WTC11 (cell line): ENCODE results near the gene CCS. TPM values are rescaled to one million over a fixed set of nuclear protein-coding genes. Genes with fewer than 3 reads are reported as not detected.
A peak's percentile ranks its signal among the peaks of the same experiment; 100 is the strongest.

Experiments used
- EMX1 ChIP-seq: fragments of 250-450 bp; sonication (Bioruptor Pico); IDR thresholded peaks from 2 replicates; pipeline ENCODE4 v1.8.0; 2021; ENCODE audit warnings: mild to moderate bottlenecking
- GTF2I ChIP-seq: fragments of 250-450 bp; sonication (Bioruptor Pico); conservative IDR thresholded peaks from 2 replicates; pipeline ENCODE4 v1.4.0; 2021; ENCODE audit warnings: mild to moderate bottlenecking
- IRF2 ChIP-seq: sonication (generic); formaldehyde crosslinking; IDR thresholded peaks from 2 replicates; pipeline ENCODE4 v1.8.0; 2022; ENCODE audit warnings: low read depth, missing genetic modification reagents, borderline replicate concordance
- JUN ChIP-seq: sonication (generic); formaldehyde crosslinking; IDR thresholded peaks from 2 replicates; pipeline ENCODE4 v1.8.0; 2023; ENCODE audit warnings: mild to moderate bottlenecking, missing genetic modification reagents
- PRRX2 ChIP-seq: fragments of 250-450 bp; sonication (Bioruptor Pico); IDR thresholded peaks from 2 replicates; pipeline ENCODE4 v1.8.0; 2021; ENCODE audit warnings: mild to moderate bottlenecking
- RORB ChIP-seq: fragments of 250-450 bp; sonication (Bioruptor Pico); IDR thresholded peaks from 2 replicates; pipeline ENCODE4 v1.9.0; 2021; ENCODE audit warnings: mild to moderate bottlenecking
- SMAD4 ChIP-seq: sonication (generic); formaldehyde crosslinking; IDR thresholded peaks from 2 replicates; pipeline ENCODE4 v1.8.0; 2022; ENCODE audit warnings: mild to moderate bottlenecking, missing genetic modification reagents
- SOX15 ChIP-seq: fragments of 250-450 bp; sonication (Bioruptor Pico); IDR thresholded peaks from 2 replicates; pipeline ENCODE4 v1.9.0; 2021; ENCODE audit warnings: mild to moderate bottlenecking
- ZBTB21 ChIP-seq: sonication (generic); formaldehyde crosslinking; IDR thresholded peaks from 2 replicates; pipeline ENCODE4 v1.8.1; 2023; ENCODE audit warnings: mild to moderate bottlenecking, missing genetic modification reagents, borderline replicate concordance
- ZNF219 ChIP-seq: sonication (generic); formaldehyde crosslinking; IDR thresholded peaks from 2 replicates; pipeline ENCODE4 v1.8.0; 2023; ENCODE audit warnings: missing genetic modification reagents, mild to moderate bottlenecking, borderline replicate concordance
- total RNA-seq: library from RNA; stranded (reverse); gene quantifications from 3 replicates; pipeline ENCODE4 v1.2.3, GENCODE V29; 2021
- TF ChIP-seq, protein P1 (sequence below): sonication (generic); formaldehyde crosslinking; IDR thresholded peaks from 2 replicates; pipeline ENCODE4 v1.8.1; 2023; ENCODE audit warnings: mild to moderate bottlenecking, moderate library complexity, missing genetic modification reagents
- TF ChIP-seq, protein P2 (sequence below): fragments of 250-450 bp; sonication (Bioruptor Pico); conservative IDR thresholded peaks from 2 replicates; pipeline ENCODE4 v1.9.0; 2021; ENCODE audit warnings: mild to moderate bottlenecking
- TF ChIP-seq, protein P3 (sequence below): sonication (generic); formaldehyde crosslinking; IDR thresholded peaks from 2 replicates; pipeline ENCODE4 v1.8.0; 2023; ENCODE audit warnings: missing genetic modification reagents
- TF ChIP-seq, protein P4 (sequence below): fragments of 250-450 bp; sonication (Bioruptor Pico); IDR thresholded peaks from 2 replicates; pipeline ENCODE4 v1.8.0; 2021; ENCODE audit warnings: mild to moderate bottlenecking
- TF ChIP-seq, protein P5 (sequence below): fragments of 250-450 bp; sonication (Bioruptor Pico); IDR thresholded peaks from 2 replicates; pipeline ENCODE4 v1.9.0; 2021; ENCODE audit warnings: mild to moderate bottlenecking, borderline replicate concordance
- TF ChIP-seq, protein P6 (sequence below): sonication (generic); formaldehyde crosslinking; IDR thresholded peaks from 2 replicates; pipeline ENCODE4 v1.8.1; 2023; ENCODE audit warnings: mild to moderate bottlenecking, missing genetic modification reagents, borderline replicate concordance
- TF ChIP-seq, protein P7 (sequence below): sonication (generic); formaldehyde crosslinking; IDR thresholded peaks from 2 replicates; pipeline ENCODE4 v1.8.0; 2023; ENCODE audit warnings: mild to moderate bottlenecking, missing genetic modification reagents
- TF ChIP-seq, protein P8 (sequence below): fragments of 250-450 bp; sonication (Bioruptor Pico); IDR thresholded peaks from 2 replicates; pipeline ENCODE4 v1.9.0; 2021; ENCODE audit warnings: mild to moderate bottlenecking

CCS gene
- total RNA-seq, 1 experiment from 2014 or later: 35.9 TPM

DNA sequence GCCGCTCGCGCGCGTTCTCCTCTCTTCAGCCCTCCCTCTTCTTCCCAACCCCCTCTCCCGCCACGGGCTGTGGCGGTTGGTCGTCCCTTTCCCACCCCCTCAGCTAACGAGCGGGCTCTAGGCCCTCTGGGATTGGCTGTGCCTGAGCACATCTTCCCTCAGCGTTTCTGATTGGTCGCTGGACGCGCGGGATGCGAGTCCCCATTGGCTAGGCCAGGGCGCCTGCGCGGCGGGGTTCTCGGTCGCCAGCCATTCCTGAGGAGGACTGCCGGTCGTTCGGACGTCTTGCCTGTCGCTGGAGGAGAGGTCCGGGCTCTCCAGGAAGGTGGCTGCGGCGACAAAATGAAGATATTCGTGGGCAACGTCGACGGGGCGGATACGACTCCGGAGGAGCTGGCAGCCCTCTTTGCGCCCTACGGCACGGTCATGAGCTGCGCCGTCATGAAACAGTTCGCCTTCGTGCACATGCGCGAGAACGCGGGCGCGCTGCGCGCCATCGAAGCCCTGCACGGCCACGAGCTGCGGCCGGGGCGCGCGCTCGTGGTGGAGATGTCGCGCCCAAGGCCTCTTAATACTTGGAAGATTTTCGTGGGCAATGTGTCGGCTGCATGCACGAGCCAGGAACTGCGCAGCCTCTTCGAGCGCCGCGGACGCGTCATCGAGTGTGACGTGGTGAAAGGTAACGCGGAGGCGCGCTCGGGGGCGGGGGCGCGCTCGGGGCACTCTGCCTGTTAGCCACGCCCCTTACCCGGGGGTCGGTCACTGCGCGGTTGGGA, 23.6 kb downstream of the CCS start, which contains the start of gene RBM14 (continued):
- TF ChIP-seq, protein P1, sequence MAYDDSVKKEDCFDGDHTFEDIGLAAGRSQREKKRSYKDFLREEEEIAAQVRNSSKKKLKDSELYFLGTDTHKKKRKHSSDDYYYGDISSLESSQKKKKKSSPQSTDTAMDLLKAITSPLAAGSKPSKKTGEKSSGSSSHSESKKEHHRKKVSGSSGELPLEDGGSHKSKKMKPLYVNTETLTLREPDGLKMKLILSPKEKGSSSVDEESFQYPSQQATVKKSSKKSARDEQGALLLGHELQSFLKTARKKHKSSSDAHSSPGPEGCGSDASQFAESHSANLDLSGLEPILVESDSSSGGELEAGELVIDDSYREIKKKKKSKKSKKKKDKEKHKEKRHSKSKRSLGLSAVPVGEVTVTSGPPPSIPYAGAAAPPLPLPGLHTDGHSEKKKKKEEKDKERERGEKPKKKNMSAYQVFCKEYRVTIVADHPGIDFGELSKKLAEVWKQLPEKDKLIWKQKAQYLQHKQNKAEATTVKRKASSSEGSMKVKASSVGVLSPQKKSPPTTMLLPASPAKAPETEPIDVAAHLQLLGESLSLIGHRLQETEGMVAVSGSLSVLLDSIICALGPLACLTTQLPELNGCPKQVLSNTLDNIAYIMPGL (CRISPR knock-in tag): peak; percentile 81
- TF ChIP-seq RORB (CRISPR knock-in tag): no peak
- TF ChIP-seq, protein P2, sequence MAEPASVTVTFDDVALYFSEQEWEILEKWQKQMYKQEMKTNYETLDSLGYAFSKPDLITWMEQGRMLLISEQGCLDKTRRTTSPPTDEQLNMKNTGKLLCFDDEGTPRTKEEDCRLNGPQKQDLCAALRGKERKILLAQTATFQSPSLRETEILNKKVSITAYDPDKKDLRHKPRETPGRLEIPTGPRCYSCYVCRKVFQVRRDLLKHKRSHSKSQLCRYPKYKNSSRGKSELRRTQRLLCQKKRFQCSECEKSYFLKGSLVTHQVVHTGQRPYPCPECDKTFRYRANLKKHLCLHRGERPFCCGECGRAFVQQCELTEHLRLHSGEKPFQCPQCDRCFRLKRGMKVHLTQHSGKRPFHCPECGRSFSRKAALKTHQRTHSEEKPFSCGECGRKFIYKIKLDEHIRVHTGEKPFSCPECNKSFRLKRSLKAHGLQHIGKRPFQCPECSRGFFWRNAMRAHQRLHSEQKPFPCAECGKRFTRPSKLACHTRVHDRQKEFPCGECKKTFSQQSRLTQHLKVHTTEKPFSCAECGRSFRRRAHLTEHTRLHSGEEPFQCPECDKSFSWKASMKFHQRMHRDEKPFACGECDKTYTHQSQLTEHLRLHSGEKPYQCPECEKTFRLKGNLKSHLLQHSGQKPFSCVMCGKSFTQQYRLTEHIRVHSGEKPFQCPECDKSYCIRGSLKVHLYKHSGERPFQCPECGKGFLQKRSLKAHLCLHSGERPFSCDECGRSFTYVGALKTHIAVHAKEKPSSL (CRISPR knock-in tag): no peak
- TF ChIP-seq, protein P3, sequence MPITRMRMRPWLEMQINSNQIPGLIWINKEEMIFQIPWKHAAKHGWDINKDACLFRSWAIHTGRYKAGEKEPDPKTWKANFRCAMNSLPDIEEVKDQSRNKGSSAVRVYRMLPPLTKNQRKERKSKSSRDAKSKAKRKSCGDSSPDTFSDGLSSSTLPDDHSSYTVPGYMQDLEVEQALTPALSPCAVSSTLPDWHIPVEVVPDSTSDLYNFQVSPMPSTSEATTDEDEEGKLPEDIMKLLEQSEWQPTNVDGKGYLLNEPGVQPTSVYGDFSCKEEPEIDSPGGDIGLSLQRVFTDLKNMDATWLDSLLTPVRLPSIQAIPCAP (CRISPR knock-in tag): 0 out of 2 replicates have a peak, but pooled peaks have one; percentile 47
- 0 out of 2 replicates have a peak, but pooled peaks have one; percentile 16 for TF ChIP-seq IRF2 (CRISPR knock-in tag)
- TF ChIP-seq ZNF219 (CRISPR knock-in tag): no peak
- no peak for TF ChIP-seq PRRX2 (CRISPR knock-in tag)
- TF ChIP-seq, protein P4, sequence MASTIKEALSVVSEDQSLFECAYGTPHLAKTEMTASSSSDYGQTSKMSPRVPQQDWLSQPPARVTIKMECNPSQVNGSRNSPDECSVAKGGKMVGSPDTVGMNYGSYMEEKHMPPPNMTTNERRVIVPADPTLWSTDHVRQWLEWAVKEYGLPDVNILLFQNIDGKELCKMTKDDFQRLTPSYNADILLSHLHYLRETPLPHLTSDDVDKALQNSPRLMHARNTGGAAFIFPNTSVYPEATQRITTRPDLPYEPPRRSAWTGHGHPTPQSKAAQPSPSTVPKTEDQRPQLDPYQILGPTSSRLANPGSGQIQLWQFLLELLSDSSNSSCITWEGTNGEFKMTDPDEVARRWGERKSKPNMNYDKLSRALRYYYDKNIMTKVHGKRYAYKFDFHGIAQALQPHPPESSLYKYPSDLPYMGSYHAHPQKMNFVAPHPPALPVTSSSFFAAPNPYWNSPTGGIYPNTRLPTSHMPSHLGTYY: no peak
- TF ChIP-seq, protein P5, sequence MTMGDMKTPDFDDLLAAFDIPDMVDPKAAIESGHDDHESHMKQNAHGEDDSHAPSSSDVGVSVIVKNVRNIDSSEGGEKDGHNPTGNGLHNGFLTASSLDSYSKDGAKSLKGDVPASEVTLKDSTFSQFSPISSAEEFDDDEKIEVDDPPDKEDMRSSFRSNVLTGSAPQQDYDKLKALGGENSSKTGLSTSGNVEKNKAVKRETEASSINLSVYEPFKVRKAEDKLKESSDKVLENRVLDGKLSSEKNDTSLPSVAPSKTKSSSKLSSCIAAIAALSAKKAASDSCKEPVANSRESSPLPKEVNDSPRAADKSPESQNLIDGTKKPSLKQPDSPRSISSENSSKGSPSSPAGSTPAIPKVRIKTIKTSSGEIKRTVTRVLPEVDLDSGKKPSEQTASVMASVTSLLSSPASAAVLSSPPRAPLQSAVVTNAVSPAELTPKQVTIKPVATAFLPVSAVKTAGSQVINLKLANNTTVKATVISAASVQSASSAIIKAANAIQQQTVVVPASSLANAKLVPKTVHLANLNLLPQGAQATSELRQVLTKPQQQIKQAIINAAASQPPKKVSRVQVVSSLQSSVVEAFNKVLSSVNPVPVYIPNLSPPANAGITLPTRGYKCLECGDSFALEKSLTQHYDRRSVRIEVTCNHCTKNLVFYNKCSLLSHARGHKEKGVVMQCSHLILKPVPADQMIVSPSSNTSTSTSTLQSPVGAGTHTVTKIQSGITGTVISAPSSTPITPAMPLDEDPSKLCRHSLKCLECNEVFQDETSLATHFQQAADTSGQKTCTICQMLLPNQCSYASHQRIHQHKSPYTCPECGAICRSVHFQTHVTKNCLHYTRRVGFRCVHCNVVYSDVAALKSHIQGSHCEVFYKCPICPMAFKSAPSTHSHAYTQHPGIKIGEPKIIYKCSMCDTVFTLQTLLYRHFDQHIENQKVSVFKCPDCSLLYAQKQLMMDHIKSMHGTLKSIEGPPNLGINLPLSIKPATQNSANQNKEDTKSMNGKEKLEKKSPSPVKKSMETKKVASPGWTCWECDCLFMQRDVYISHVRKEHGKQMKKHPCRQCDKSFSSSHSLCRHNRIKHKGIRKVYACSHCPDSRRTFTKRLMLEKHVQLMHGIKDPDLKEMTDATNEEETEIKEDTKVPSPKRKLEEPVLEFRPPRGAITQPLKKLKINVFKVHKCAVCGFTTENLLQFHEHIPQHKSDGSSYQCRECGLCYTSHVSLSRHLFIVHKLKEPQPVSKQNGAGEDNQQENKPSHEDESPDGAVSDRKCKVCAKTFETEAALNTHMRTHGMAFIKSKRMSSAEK (CRISPR knock-in tag): no peak
- TF ChIP-seq GTF2I (CRISPR knock-in tag): no peak
- peak; percentile 60 for TF ChIP-seq JUN (CRISPR knock-in tag)
- TF ChIP-seq, protein P6, sequence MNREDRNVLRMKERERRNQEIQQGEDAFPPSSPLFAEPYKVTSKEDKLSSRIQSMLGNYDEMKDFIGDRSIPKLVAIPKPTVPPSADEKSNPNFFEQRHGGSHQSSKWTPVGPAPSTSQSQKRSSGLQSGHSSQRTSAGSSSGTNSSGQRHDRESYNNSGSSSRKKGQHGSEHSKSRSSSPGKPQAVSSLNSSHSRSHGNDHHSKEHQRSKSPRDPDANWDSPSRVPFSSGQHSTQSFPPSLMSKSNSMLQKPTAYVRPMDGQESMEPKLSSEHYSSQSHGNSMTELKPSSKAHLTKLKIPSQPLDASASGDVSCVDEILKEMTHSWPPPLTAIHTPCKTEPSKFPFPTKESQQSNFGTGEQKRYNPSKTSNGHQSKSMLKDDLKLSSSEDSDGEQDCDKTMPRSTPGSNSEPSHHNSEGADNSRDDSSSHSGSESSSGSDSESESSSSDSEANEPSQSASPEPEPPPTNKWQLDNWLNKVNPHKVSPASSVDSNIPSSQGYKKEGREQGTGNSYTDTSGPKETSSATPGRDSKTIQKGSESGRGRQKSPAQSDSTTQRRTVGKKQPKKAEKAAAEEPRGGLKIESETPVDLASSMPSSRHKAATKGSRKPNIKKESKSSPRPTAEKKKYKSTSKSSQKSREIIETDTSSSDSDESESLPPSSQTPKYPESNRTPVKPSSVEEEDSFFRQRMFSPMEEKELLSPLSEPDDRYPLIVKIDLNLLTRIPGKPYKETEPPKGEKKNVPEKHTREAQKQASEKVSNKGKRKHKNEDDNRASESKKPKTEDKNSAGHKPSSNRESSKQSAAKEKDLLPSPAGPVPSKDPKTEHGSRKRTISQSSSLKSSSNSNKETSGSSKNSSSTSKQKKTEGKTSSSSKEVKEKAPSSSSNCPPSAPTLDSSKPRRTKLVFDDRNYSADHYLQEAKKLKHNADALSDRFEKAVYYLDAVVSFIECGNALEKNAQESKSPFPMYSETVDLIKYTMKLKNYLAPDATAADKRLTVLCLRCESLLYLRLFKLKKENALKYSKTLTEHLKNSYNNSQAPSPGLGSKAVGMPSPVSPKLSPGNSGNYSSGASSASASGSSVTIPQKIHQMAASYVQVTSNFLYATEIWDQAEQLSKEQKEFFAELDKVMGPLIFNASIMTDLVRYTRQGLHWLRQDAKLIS (CRISPR knock-in tag): no peak
- no peak for TF ChIP-seq SMAD4 (CRISPR knock-in tag)
- TF ChIP-seq, protein P7, sequence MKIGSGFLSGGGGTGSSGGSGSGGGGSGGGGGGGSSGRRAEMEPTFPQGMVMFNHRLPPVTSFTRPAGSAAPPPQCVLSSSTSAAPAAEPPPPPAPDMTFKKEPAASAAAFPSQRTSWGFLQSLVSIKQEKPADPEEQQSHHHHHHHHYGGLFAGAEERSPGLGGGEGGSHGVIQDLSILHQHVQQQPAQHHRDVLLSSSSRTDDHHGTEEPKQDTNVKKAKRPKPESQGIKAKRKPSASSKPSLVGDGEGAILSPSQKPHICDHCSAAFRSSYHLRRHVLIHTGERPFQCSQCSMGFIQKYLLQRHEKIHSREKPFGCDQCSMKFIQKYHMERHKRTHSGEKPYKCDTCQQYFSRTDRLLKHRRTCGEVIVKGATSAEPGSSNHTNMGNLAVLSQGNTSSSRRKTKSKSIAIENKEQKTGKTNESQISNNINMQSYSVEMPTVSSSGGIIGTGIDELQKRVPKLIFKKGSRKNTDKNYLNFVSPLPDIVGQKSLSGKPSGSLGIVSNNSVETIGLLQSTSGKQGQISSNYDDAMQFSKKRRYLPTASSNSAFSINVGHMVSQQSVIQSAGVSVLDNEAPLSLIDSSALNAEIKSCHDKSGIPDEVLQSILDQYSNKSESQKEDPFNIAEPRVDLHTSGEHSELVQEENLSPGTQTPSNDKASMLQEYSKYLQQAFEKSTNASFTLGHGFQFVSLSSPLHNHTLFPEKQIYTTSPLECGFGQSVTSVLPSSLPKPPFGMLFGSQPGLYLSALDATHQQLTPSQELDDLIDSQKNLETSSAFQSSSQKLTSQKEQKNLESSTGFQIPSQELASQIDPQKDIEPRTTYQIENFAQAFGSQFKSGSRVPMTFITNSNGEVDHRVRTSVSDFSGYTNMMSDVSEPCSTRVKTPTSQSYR: peak; percentile 72; the same call in 1 of the 2 replicates
- no peak for TF ChIP-seq ZBTB21 (CRISPR knock-in tag)
- no peak for TF ChIP-seq EMX1 (CRISPR knock-in tag)
- no peak for TF ChIP-seq SOX15
- TF ChIP-seq, protein P8, sequence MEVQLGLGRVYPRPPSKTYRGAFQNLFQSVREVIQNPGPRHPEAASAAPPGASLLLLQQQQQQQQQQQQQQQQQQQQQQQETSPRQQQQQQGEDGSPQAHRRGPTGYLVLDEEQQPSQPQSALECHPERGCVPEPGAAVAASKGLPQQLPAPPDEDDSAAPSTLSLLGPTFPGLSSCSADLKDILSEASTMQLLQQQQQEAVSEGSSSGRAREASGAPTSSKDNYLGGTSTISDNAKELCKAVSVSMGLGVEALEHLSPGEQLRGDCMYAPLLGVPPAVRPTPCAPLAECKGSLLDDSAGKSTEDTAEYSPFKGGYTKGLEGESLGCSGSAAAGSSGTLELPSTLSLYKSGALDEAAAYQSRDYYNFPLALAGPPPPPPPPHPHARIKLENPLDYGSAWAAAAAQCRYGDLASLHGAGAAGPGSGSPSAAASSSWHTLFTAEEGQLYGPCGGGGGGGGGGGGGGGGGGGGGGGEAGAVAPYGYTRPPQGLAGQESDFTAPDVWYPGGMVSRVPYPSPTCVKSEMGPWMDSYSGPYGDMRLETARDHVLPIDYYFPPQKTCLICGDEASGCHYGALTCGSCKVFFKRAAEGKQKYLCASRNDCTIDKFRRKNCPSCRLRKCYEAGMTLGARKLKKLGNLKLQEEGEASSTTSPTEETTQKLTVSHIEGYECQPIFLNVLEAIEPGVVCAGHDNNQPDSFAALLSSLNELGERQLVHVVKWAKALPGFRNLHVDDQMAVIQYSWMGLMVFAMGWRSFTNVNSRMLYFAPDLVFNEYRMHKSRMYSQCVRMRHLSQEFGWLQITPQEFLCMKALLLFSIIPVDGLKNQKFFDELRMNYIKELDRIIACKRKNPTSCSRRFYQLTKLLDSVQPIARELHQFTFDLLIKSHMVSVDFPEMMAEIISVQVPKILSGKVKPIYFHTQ (CRISPR knock-in tag): no peak
